K562 (cell line): Measurements from ENCODE around the gene AIF1. TPM values are rescaled to one million over a fixed set of nuclear protein-coding genes. Genes with fewer than 3 reads are reported as not detected.
A peak's percentile ranks its signal among the peaks of the same experiment; 100 is the strongest.

ENCODE experiments used
- CSDE1 ChIP-seq, 2 experiments: fragments of 450-650 bp; IDR thresholded peaks; 2 replicates each; pipeline ENCODE4 v1.6.1; 2016; ENCODE audit warnings: mild to moderate bottlenecking in 1 of 2
- KAT8 ChIP-seq: fragments of 450-650 bp; IDR thresholded peaks from 2 replicates; pipeline ENCODE4 v1.6.1; 2016; ENCODE audit warnings: low read depth, mild to moderate bottlenecking
- PPARD ChIP-seq: fragments of 250-450 bp; sonication (Bioruptor Pico); IDR thresholded peaks from 2 replicates; pipeline ENCODE4 v1.8.0; 2022; ENCODE audit warnings: inconsistent platforms, mild to moderate bottlenecking, moderate library complexity
- RFX7 ChIP-seq: fragments of 250-450 bp; sonication (Bioruptor Pico); IDR thresholded peaks from 2 replicates; pipeline ENCODE4 v1.5.1; 2021; ENCODE audit warnings: mild to moderate bottlenecking
- ZNF445 ChIP-seq: fragments of 250-450 bp; sonication (Bioruptor Pico); IDR thresholded peaks from 2 replicates; pipeline ENCODE4 v1.4.0; 2020; ENCODE audit warnings: low read depth, mild to moderate bottlenecking, moderate library complexity
- ZNF551 ChIP-seq: fragments of 250-450 bp; sonication (Bioruptor Pico); IDR thresholded peaks from 2 replicates; pipeline ENCODE4 v1.5.0; 2021; ENCODE audit warnings: mild to moderate bottlenecking, moderate library complexity
- polyA plus RNA-seq, 8 experiments: library from polyadenylated mRNA; depleted of rRNA in 4 of 8; stranded (reverse) in 5 of 8; unstranded in 3 of 8; fragments of >200 nt; fragmentation: Nextera tagmentation in 2 of 8; fragmentation: Illumina TruSeq in 1 of 8; extraction: Ambion mirVana in 2 of 8; extraction: Trizol in 1 of 8; gene quantifications; 2 replicates each; pipeline versions ENCODE4 v1.2.1 to v1.2.3, GENCODE V29; 2011 to 2014; ENCODE audit warnings: inconsistent platforms in 1 of 8, missing spikeins in 1 of 8
- total RNA-seq, 7 experiments: library from RNA; depleted of rRNA in 6 of 7; stranded (reverse); fragments of >200 nt in 6 of 7; fragmentation: Illumina TruSeq in 2 of 7; extraction: Trizol in 2 of 7; gene quantifications; 2 replicates each; pipeline versions ENCODE4 v1.2.1 to v1.2.3, GENCODE V29; 2011 to 2021; ENCODE audit warnings: low replicate concordance in 1 of 7
- TF ChIP-seq, protein P1 (sequence below): fragments of 250-450 bp; sonication (Bioruptor Pico); IDR thresholded peaks from 2 replicates; pipeline ENCODE4 v1.4.0; 2020
- TF ChIP-seq, protein P2 (sequence below): sonication (generic); formaldehyde crosslinking; IDR thresholded peaks from 2 replicates; pipeline ENCODE4 v1.8.0; 2022; ENCODE audit warnings: mild to moderate bottlenecking, low read depth, missing genetic modification reagents
- TF ChIP-seq, protein P3 (sequence below): fragments of 450-650 bp; IDR thresholded peaks from 2 replicates; pipeline ENCODE4 v1.6.1; 2016; ENCODE audit warnings: low read depth
- TF ChIP-seq, protein P4 (sequence below): fragments of 200-800 bp; sonication (Bioruptor generic); IDR thresholded peaks from 2 replicates; pipeline ENCODE4 v1.6.1; 2017; ENCODE audit warnings: missing genetic modification characterization, missing compliant biosample characterization

The AIF1 gene
- total and polyA plus RNA-seq, 9 of the 15 experiments (the other 6 are each of a cell fraction or from before 2014, with no cell fraction given) = 9.4 to 33.4 (median 19.4) TPM

DNA sequence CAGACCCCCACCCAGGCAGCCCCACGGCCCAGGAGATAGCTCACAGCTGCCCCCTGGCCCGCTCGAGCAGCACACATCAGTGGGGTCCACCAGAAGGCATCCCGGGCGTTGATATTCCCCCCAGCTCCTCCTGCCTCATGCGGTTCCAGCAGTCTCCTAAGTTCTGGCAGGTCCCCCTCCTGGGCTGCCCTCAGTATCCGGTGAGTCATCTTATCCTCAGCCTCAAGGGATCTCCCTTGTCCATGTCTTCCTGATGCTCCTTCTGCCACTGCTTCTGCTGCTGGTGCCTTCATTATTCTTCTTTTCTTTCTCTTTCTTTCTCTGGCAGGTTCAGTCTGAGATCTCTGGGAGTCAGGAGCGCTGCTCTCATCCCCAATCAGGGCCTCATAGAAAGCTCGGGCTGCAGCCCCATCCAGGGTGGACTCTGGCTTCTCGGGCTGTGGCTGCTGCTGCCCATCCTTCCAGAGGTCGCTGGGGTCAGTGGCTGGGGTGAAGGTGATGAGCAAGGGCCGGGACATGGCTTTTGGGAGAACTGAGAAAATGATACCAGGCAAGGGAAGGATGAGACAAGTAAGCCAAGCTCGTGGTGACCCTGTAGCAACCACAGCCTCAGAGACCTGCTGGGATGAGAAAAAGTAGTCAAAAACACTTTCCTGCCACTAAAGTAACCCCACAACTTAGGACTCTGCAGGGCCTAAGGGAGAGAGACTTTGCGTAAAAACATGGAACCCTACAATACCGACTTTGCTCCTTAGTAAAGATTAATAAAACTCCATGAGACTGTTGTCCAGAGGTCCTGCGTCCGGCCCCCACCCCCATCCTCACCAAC is 49.1 kb downstream of the AIF1 start (continued):
- TF ChIP-seq, protein P1, sequence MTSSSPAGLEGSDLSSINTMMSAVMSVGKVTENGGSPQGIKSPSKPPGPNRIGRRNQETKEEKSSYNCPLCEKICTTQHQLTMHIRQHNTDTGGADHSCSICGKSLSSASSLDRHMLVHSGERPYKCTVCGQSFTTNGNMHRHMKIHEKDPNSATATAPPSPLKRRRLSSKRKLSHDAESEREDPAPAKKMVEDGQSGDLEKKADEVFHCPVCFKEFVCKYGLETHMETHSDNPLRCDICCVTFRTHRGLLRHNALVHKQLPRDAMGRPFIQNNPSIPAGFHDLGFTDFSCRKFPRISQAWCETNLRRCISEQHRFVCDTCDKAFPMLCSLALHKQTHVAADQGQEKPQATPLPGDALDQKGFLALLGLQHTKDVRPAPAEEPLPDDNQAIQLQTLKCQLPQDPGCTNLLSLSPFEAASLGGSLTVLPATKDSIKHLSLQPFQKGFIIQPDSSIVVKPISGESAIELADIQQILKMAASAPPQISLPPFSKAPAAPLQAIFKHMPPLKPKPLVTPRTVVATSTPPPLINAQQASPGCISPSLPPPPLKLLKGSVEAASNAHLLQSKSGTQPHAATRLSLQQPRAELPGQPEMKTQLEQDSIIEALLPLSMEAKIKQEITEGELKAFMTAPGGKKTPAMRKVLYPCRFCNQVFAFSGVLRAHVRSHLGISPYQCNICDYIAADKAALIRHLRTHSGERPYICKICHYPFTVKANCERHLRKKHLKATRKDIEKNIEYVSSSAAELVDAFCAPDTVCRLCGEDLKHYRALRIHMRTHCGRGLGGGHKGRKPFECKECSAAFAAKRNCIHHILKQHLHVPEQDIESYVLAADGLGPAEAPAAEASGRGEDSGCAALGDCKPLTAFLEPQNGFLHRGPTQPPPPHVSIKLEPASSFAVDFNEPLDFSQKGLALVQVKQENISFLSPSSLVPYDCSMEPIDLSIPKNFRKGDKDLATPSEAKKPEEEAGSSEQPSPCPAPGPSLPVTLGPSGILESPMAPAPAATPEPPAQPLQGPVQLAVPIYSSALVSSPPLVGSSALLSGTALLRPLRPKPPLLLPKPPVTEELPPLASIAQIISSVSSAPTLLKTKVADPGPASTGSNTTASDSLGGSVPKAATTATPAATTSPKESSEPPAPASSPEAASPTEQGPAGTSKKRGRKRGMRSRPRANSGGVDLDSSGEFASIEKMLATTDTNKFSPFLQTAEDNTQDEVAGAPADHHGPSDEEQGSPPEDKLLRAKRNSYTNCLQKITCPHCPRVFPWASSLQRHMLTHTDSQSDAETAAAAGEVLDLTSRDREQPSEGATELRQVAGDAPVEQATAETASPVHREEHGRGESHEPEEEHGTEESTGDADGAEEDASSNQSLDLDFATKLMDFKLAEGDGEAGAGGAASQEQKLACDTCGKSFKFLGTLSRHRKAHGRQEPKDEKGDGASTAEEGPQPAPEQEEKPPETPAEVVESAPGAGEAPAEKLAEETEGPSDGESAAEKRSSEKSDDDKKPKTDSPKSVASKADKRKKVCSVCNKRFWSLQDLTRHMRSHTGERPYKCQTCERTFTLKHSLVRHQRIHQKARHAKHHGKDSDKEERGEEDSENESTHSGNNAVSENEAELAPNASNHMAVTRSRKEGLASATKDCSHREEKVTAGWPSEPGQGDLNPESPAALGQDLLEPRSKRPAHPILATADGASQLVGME (CRISPR knock-in tag) = peak; percentile 55
- TF ChIP-seq RFX7 (CRISPR knock-in tag) (no peak), ZNF551 (CRISPR knock-in tag) (no peak), KAT8 (no peak), ZNF445 (CRISPR knock-in tag) (no peak), PPARD (CRISPR knock-in tag) (no peak), CSDE1 (IDR thresholded peaks at IDR 0.05) (0 out of 4 replicates have a peak, but pooled peaks of 1 of the 2 experiments have one; percentile 32)
- TF ChIP-seq, protein P2, sequence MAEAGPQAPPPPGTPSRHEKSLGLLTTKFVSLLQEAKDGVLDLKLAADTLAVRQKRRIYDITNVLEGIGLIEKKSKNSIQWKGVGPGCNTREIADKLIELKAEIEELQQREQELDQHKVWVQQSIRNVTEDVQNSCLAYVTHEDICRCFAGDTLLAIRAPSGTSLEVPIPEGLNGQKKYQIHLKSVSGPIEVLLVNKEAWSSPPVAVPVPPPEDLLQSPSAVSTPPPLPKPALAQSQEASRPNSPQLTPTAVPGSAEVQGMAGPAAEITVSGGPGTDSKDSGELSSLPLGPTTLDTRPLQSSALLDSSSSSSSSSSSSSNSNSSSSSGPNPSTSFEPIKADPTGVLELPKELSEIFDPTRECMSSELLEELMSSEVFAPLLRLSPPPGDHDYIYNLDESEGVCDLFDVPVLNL (CRISPR knock-in tag) = no peak; the same call in 1 of the 2 replicates
- TF ChIP-seq, protein P3, sequence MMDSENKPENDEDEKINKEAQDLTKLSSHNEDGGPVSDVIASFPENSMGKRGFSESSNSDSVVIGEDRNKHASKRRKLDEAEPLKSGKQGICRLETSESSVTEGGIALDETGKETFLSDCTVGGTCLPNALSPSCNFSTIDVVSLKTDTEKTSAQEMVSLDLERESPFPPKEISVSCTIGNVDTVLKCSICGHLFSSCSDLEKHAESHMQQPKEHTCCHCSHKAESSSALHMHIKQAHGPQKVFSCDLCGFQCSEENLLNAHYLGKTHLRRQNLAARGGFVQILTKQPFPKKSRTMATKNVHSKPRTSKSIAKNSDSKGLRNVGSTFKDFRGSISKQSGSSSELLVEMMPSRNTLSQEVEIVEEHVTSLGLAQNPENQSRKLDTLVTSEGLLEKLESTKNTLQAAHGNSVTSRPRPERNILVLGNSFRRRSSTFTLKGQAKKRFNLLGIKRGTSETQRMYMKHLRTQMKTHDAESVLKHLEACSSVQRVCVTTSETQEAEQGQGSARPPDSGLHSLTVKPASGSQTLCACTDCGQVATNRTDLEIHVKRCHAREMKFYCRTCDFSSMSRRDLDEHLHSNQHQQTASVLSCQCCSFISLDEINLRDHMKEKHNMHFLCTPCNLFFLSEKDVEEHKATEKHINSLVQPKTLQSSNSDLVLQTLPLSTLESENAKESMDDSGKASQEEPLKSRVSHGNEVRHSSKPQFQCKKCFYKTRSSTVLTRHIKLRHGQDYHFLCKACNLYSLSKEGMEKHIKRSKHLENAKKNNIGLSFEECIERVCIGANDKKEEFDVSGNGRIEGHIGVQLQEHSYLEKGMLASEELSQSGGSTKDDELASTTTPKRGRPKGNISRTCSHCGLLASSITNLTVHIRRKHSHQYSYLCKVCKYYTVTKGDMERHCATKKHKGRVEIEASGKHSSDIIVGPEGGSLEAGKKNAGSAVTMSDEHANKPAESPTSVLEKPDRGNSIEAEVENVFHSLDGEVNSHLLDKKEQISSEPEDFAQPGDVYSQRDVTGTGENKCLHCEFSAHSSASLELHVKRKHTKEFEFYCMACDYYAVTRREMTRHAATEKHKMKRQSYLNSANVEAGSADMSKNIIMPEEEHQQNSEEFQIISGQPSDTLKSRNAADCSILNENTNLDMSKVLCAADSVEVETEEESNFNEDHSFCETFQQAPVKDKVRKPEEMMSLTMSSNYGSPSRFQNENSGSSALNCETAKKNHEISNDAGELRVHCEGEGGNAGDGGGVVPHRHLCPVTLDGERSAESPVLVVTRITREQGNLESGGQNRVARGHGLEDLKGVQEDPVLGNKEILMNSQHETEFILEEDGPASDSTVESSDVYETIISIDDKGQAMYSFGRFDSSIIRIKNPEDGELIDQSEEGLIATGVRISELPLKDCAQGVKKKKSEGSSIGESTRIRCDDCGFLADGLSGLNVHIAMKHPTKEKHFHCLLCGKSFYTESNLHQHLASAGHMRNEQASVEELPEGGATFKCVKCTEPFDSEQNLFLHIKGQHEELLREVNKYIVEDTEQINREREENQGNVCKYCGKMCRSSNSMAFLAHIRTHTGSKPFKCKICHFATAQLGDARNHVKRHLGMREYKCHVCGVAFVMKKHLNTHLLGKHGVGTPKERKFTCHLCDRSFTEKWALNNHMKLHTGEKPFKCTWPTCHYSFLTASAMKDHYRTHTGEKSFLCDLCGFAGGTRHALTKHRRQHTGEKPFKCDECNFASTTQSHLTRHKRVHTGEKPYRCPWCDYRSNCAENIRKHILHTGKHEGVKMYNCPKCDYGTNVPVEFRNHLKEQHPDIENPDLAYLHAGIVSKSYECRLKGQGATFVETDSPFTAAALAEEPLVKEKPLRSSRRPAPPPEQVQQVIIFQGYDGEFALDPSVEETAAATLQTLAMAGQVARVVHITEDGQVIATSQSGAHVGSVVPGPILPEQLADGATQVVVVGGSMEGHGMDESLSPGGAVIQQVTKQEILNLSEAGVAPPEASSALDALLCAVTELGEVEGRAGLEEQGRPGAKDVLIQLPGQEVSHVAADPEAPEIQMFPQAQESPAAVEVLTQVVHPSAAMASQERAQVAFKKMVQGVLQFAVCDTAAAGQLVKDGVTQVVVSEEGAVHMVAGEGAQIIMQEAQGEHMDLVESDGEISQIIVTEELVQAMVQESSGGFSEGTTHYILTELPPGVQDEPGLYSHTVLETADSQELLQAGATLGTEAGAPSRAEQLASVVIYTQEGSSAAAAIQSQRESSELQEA = no peak
- TF ChIP-seq, protein P4, sequence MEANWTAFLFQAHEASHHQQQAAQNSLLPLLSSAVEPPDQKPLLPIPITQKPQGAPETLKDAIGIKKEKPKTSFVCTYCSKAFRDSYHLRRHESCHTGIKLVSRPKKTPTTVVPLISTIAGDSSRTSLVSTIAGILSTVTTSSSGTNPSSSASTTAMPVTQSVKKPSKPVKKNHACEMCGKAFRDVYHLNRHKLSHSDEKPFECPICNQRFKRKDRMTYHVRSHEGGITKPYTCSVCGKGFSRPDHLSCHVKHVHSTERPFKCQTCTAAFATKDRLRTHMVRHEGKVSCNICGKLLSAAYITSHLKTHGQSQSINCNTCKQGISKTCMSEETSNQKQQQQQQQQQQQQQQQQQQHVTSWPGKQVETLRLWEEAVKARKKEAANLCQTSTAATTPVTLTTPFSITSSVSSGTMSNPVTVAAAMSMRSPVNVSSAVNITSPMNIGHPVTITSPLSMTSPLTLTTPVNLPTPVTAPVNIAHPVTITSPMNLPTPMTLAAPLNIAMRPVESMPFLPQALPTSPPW (CRISPR knock-in tag) = no peak
